Vagina (tissue), 2 donors: ENCODE data around the gene KLHDC7B. TPM values are rescaled to one million over a fixed set of nuclear protein-coding genes. Genes with fewer than 3 reads are reported as not detected.

Source experiments
- DNase-seq, 2 donors: peaks; one replicate each; pipeline ENCODE4 v3.0.0-alpha.2; 2017; ENCODE audit errors: extremely low spot score in 2 of 2
- H3K27ac ChIP-seq: fragments of 200-600 bp; sonication (generic); one replicate; pipeline ENCODE4 v1.5.1; 2019
- H3K27me3 ChIP-seq: fragments of 200-600 bp; sonication (generic); one replicate; pipeline ENCODE4 v1.5.1; 2019
- H3K36me3 ChIP-seq, 2 donors: fragments of 200-600 bp; sonication (generic); one replicate each; pipeline ENCODE4 v1.5.1; 2017 to 2019
- H3K4me1 ChIP-seq: fragments of 200-600 bp; sonication (generic); one replicate; pipeline ENCODE4 v1.5.1; 2019
- H3K4me3 ChIP-seq, 2 donors: fragments of 200-600 bp; sonication (generic); 1 replicate in 1 of 2; 2 replicates in 1 of 2; pipeline ENCODE4 v1.5.1; 2016 to 2019
- H3K9me3 ChIP-seq: fragments of 200-600 bp; sonication (generic); one replicate; pipeline ENCODE4 v1.5.1; 2019
- POLR2A ChIP-seq, 2 donors: fragments of 450-650 bp; IDR thresholded peaks; one replicate each; pipeline ENCODE4 v1.6.1; 2017; ENCODE audit warnings: antibody characterized with exemption in 2 of 2, mild to moderate bottlenecking in 2 of 2, moderate library complexity in 2 of 2
- POLR2AphosphoS5 ChIP-seq, 2 donors: sonication (generic); formaldehyde crosslinking; IDR thresholded peaks; one replicate each; pipeline ENCODE4 v1.9.0; 2017; ENCODE audit warnings: antibody characterized with exemption in 2 of 2, mild to moderate bottlenecking in 2 of 2, low read depth in 1 of 2; ENCODE audit not compliant: insufficient read depth in 1 of 2
- intact Hi-C: fragments of 100-400 bp; cut with DNase I; formaldehyde crosslinking; loops from one replicate; pipeline ENCODE4 v1.15.1; 2023
- total RNA-seq: library from RNA; depleted of rRNA; stranded (reverse); fragments of >200 nt; gene quantifications from one replicate; pipeline ENCODE4 v1.2.3, GENCODE V29; 2016
- TF ChIP-seq, protein P1 (sequence below), 3 experiments: fragments of 450-650 bp in 2 of 3; fragments of 200-600 bp in 1 of 3; sonication (generic) in 1 of 3; IDR thresholded peaks; one replicate each; pipeline ENCODE4 v1.5.1; 2017 to 2019; ENCODE audit warnings: antibody characterized with exemption in 3 of 3, mild to moderate bottlenecking in 2 of 3, moderate library complexity in 2 of 3

Gene KLHDC7B
- total RNA-seq, 1 donor from 2014 or later: 0.49 TPM

- no peak overlapping the region for H3K27ac ChIP-seq
Measured at GRCh38 chr22:50567721-50568252, 22.1 kb downstream of the KLHDC7B start.

GRCh38 chr22:50568626-50569025 lies 22.9 kb downstream of the KLHDC7B start:
- DNase-seq: no peak
- H3K4me3 ChIP-seq: no peak overlapping the region
- intact Hi-C loops: no loop called here
- no peak overlapping the region for H3K27ac ChIP-seq
- H3K36me3 ChIP-seq: peaks cover 0 to 9% of the 10 kb centered on the region in 2 donors
- no peaks in the 10 kb centered on the region for H3K9me3 ChIP-seq
- H3K27me3 ChIP-seq: no peaks in the 10 kb centered on the region
- TF ChIP-seq, protein P1, sequence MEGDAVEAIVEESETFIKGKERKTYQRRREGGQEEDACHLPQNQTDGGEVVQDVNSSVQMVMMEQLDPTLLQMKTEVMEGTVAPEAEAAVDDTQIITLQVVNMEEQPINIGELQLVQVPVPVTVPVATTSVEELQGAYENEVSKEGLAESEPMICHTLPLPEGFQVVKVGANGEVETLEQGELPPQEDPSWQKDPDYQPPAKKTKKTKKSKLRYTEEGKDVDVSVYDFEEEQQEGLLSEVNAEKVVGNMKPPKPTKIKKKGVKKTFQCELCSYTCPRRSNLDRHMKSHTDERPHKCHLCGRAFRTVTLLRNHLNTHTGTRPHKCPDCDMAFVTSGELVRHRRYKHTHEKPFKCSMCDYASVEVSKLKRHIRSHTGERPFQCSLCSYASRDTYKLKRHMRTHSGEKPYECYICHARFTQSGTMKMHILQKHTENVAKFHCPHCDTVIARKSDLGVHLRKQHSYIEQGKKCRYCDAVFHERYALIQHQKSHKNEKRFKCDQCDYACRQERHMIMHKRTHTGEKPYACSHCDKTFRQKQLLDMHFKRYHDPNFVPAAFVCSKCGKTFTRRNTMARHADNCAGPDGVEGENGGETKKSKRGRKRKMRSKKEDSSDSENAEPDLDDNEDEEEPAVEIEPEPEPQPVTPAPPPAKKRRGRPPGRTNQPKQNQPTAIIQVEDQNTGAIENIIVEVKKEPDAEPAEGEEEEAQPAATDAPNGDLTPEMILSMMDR (IDR thresholded peaks at IDR 0.05): no peak
- TF ChIP-seq POLR2A (IDR thresholded peaks at IDR 0.05) (no peak), POLR2AphosphoS5 (IDR thresholded peaks at IDR 0.05; ENCODE audit: insufficient read depth in 1 of 2, low read depth in 1 of 2) (no peak)
- H3K4me1 ChIP-seq: peaks cover 5% of the 10 kb centered on the region

More at GRCh38 chr22:50567721-50568252, 22.1 kb downstream of the KLHDC7B start:
- TF ChIP-seq, protein P1 (IDR thresholded peaks at IDR 0.05): no peak
- TF ChIP-seq POLR2AphosphoS5 (IDR thresholded peaks at IDR 0.05; ENCODE audit: insufficient read depth in 1 of 2, low read depth in 1 of 2): no peak
- TF ChIP-seq POLR2A (IDR thresholded peaks at IDR 0.05): no peak
- Histone ChIP-seq H3K4me1 (peaks cover 13% of the 10 kb centered on the region), H3K4me3 (no peak overlapping the region), H3K27me3 (no peaks in the 10 kb centered on the region), H3K9me3 (no peaks in the 10 kb centered on the region), H3K36me3 (peaks cover 0 to 9% of the 10 kb centered on the region in 2 donors)
- intact Hi-C loops: no loop called here
- DNase-seq: no peak

DNA sequence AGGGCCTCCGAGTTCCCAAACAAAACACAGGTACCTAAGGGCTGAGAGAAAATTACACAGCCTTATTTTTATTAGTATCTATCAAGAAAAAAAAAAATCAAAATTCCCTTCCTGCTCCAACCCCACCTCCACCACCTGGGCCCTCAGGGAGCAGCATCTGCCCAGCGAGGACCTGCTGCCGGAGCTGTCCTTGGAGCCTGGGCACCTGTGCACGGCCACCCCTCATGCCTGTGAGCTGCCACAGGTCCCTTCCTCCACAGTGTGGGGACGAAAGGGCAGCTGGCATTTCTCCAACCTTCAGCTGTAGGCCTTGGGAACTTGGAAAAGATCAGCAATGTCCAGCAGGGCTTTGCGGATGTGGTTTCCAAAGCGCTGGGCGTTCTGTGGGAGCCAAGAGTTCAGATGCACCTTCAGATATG lies 23.4 kb downstream of the KLHDC7B start:
- Histone ChIP-seq H3K9me3 (no peaks in the 10 kb centered on the region), H3K27me3 (no peaks in the 10 kb centered on the region), H3K27ac (no peak overlapping the region), H3K36me3 (peaks cover 0 to 9% of the 10 kb centered on the region in 2 donors), H3K4me3 (no peak overlapping the region), H3K4me1 (peaks cover under 1% of the 10 kb centered on the region)
- intact Hi-C loops: no loop called here
- DNase-seq: peak in 1 of 2 donors; percentile 70
- TF ChIP-seq, protein P1 (IDR thresholded peaks at IDR 0.05): no peak
- TF ChIP-seq POLR2AphosphoS5 (IDR thresholded peaks at IDR 0.05; ENCODE audit: insufficient read depth in 1 of 2, low read depth in 1 of 2) (no peak), POLR2A (IDR thresholded peaks at IDR 0.05) (no peak)

- no peak overlapping the region for H3K27ac ChIP-seq
- intact Hi-C loops: no loop called here
- no peaks in the 10 kb centered on the region for H3K9me3 ChIP-seq
- no peak for DNase-seq
- H3K27me3 ChIP-seq: no peaks in the 10 kb centered on the region
- TF ChIP-seq, protein P1 (IDR thresholded peaks at IDR 0.05): no peak
- no peak for TF ChIP-seq POLR2AphosphoS5 (IDR thresholded peaks at IDR 0.05; ENCODE audit: insufficient read depth in 1 of 2, low read depth in 1 of 2)
- no peak for TF ChIP-seq POLR2A (IDR thresholded peaks at IDR 0.05)
- H3K4me1 ChIP-seq: no peaks in the 10 kb centered on the region
- peaks cover 0 to 9% of the 10 kb centered on the region in 2 donors for H3K36me3 ChIP-seq
- no peak overlapping the region for H3K4me3 ChIP-seq
Measured at GRCh38 chr22:50569896-50570535, 24.3 kb downstream of the KLHDC7B start.

GRCh38 chr22:50570861-50571260 lies 25.2 kb downstream of the KLHDC7B start:
- Histone ChIP-seq H3K36me3 (peaks cover 0 to 9% of the 10 kb centered on the region in 2 donors), H3K27ac (no peak overlapping the region)
- DNase-seq: no peak

More at GRCh38 chr22:50570861-50571260, 25.2 kb downstream of the KLHDC7B start:
- TF ChIP-seq POLR2A (IDR thresholded peaks at IDR 0.05): no peak
- no peak for TF ChIP-seq POLR2AphosphoS5 (IDR thresholded peaks at IDR 0.05; ENCODE audit: insufficient read depth in 1 of 2, low read depth in 1 of 2)
- Histone ChIP-seq H3K4me3 (no peak overlapping the region), H3K27me3 (no peaks in the 10 kb centered on the region), H3K4me1 (no peaks in the 10 kb centered on the region), H3K9me3 (no peaks in the 10 kb centered on the region)
- intact Hi-C loops: no loop called here
